GM11168 (cell line): ENCODE measurements around the gene MFN2.
"Not testable (repeated sequence)": the region's sequence is repeated elsewhere in the genome, so short reads cannot be mapped to it uniquely, and the experiment has no call there.

Experiments
- in situ Hi-C: fragments of 300-500 bp; cut with MboI; formaldehyde crosslinking; loops from one replicate; pipeline ENCODE4 v1.12.0; 2022; ENCODE audit warnings: low sequenced_read_pairs; ENCODE audit not compliant: unreplicated experiment

The MFN2 gene

GRCh38 chr1:12015001-12015491 lies 34.8 kb downstream of the MFN2 start:
- in situ Hi-C loops: loop anchor here (10.0 kb wide), 1 partner anchor 60 kb away; no protein-coding TSS in a partner anchor

DNA sequence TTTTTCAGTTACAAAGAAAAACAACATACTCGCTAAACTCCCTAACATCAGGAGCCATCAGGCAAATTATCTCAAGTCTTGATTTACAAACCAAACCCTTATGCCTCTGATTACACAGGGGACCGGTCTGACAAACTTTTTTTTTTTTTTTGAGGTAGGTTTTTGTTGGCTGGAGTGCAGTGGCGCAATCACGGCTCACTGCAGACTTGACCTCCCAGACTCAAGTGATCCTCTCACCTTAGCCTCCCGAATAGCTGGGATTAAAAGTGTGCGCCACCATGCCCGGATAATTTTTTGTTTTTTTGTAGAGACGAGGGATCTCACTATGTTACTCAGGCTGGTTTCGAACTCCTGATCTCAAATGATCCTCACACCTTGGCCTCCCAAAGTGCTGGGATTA lies 35.3 kb downstream of the MFN2 start:
- in situ Hi-C loops: loop anchor here (10.0 kb wide), 1 partner anchor 59 kb away; no protein-coding TSS in a partner anchor

DNA sequence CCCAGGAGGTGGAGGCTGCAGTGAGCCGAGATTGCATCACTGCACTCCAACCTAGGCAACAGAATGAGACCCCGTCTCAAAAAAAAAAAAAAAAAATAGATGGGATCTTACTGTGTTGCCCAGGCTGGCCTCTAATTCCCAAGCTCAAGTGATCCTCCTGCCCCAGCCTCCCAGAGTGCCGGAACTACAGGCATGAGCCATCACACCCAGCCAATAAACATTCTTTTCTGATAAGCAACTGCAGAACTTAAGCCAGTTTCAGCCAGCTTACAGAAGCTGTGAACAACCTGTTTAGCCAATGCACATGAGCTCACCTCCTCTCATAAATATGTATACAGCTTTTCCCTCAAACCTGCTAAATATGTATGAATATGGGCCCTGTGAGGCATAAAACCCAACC lies 35.9 kb downstream of the MFN2 start:
- in situ Hi-C loops: loop anchor here (10.0 kb wide), 1 partner anchor 59 kb away; no protein-coding TSS in a partner anchor

GRCh38 chr1:12019858-12020509 lies 39.7 kb downstream of the MFN2 start:
- in situ Hi-C loops: loop anchor here (10.0 kb wide), 1 partner anchor 55 kb away; no protein-coding TSS in a partner anchor

- in situ Hi-C loops: no loop called here
Measured at GRCh38 chr1:12021616-12022015, 41.4 kb downstream of the MFN2 start.

GRCh38 chr1:12022036-12022435 lies 41.8 kb downstream of the MFN2 start:
- in situ Hi-C loops: no loop called here

GRCh38 chr1:12026586-12026985 lies 46.3 kb downstream of the MFN2 start:
- in situ Hi-C loops: no loop called here

GRCh38 chr1:12028248-12028647 lies 48.0 kb downstream of the MFN2 start:
- in situ Hi-C loops: no loop called here

DNA sequence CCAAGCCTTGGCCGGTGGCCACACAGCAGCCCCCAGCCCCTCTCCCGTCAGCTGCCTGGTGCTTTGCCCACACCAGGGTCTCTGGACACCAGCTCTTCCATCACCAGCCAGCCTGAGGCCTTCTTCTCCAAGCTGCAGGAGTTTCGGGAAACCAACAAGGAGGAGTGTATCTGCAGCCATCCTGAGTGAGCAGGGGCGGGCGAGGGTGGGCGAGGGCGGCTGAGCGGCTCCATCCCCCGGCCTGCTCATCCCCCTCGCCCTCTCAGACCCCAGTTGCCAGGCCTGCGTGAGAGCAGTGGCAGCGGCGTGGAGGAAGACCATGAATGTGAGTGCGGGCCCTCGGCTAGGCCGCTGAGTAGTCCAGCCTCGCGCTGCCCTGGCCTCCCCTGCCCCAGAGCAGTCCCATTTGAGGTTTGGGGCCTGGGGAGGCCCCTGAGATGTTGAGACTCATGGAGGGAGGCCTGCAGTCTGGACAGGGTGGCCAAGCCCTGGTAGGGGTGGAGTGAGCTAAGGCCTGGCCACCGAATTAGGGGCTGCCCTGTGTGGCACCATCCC lies 48.8 kb downstream of the MFN2 start:
- in situ Hi-C loops: no loop called here

DNA sequence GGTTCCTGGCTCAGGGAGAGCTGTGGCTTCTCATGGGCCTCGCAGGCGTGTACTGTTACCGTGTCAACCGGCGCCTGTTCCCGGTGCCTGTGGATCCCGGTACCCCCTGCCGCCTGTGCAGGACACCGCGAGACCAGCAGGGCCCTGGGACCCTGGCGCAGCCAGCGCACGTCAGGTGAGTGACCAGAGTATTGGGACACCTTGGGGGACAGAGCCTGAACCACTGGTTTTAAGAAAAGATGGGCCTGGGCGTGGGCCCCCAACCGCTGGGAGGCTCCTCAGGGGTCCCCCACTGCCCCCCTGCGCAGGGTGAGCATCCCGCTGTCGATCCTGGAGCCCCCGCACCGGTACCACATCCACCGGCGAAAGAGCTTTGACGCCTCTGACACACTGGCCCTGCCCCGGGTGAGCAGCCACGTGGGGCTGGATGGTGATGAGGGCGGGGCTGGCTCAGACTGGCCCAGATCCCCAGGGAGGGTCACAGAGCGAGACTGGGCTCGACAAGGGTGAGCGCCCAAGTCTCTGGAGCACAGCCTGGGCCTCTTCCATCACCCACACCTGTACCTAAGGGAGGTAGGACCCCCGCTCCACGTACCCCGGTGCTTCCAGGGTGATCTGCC lies 49.6 kb downstream of the MFN2 start:
- in situ Hi-C loops: no loop called here

GRCh38 chr1:12031039-12031980 lies 51.1 kb downstream of the MFN2 start:
- in situ Hi-C loops: no loop called here

GRCh38 chr1:12032161-12032621 lies 51.9 kb downstream of the MFN2 start:
- in situ Hi-C loops: no loop called here

DNA sequence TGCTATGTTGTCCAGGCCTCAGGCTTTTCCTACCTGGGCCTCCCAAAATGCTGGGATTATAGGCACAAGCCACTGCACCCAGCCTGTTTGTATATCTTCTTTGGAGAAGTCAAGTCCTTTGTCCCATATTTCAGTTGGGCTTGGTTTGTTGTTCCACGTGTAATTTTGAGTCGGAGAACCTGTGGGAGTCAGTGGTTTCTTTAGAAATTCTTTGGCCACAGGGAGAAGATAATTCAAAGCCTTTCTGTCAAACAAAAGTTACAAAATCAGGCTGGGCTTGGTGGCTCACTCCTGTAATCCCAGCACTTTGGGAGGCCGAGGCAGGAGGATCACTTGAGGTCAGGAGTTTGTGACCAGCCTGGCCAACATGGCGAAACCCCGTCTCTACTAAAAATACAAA lies 53.2 kb downstream of the MFN2 start:
- in situ Hi-C loops: not testable (repeated sequence)

GRCh38 chr1:12034381-12034801 lies 54.1 kb downstream of the MFN2 start:
- in situ Hi-C loops: no loop called here

DNA sequence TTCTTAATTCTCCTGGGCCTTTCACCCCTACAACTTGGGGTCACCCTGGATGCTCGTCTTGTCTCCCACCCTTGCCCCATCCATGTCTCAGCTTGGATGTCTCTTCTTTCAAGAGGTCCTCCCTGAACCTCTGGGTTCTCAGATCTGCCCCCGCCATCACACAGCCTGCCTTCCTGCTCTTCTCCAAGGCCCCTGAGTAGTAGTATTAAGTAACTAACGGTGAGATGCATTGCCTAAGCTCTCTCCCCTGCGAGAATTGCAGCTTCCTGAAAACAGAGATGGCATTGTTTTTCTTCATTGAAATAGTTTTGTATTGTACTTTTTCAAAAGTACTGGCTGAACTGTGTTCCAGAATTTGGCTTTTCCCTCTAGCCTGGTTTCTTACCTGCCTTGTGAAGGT lies 55.1 kb downstream of the MFN2 start:
- in situ Hi-C loops: no loop called here

- in situ Hi-C loops: no loop called here
Measured at GRCh38 chr1:12037486-12038355, 57.5 kb downstream of the MFN2 start.

DNA sequence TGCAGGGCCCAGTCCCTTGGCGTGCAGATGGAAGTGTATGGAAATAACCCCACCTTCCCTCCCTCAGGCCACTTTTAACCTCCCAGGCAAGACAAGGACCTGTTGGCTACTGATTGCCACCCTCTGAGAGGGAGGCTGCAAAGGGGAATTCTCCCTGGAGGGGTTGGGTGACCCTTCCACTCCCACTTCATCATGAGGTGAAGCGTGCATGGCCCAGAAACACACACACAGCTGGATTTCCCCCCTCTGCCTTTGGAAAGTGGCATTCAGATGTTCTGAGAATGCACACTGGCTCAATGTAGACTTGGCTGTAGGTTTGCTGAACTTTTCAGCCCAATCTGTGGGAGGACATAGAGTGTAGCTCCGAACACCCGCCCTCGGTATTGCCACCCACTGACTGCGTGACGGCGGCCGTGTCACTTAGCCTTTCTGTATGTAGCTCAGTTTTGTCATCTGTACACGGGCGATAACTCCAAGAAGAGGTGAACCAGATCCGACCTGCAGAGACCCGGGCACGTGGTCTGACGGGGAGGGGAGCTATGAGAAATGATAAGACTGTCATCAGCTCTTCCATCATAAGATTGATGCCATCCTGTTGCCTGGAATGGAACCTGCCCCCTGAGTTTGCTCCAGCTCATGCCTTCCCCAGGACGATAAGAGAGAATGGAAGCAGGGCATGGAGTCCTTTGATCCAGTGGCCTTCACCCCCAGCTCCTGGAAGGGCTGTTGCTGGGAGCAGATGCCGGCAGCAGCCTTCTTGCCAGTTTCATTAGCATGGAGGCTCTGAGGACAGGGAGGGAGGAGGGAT lies 58.3 kb downstream of the MFN2 start:
- in situ Hi-C loops: no loop called here

GRCh38 chr1:12039164-12039525 lies 58.9 kb downstream of the MFN2 start:
- in situ Hi-C loops: no loop called here
